Pons (tissue), 1 donor: ENCODE data around the gene PIH1D1.
A peak's percentile ranks its signal among the peaks of the same experiment; 100 is the strongest.

Experiments
- DNase-seq: peaks from one replicate; pipeline ENCODE4 v3.0.0-alpha.2; 2016; ENCODE audit warnings: low spot score

PIH1D1 gene

DNA sequence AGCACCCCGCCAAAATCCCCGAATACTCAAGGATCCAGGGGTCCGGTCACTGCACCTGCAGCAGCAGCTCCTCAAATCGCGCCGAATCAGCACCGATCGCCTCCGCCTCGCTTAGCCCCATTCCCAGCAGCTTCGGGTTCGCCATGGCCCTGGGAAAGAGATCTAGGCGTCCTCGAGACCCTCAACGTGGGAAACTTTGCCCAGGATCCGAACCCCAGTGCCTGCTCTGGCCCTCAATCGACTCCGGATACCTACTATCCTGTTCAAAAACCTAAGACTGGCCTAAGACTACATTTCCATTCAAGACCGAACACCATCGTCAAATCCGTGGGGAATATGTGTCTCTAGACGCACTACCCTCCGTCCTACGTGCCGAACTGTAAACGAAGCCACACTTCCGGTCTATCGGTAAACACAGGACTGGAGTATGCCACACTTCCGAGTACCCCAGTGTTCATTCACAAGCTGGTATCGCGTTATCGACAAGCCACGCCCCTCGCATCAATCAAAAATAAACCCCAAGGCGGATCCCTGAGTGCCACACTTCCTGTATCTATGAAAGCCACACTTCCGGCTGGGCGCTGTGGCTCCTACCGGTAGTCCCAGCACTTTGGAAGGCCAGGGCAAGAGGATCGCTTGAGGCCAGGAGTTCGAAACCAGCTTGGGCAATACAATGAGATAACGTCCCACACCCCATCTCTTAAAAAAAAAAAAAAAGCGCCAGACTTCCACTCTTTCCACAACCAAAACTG, at the start of gene PIH1D1:
PIH1D1 (minus strand) TSS at position 385 of the 752 bp plus-strand sequence; CDS start at position 145, 240 bp downstream.
- peak; percentile 99 for DNase-seq

GRCh38 chr19:49499030-49499670, 47.5 kb upstream of the PIH1D1 start:
- no peak for DNase-seq

GRCh38 chr19:49498475-49498874, 46.9 kb upstream of the PIH1D1 start:
- DNase-seq, result no peak

DNA sequence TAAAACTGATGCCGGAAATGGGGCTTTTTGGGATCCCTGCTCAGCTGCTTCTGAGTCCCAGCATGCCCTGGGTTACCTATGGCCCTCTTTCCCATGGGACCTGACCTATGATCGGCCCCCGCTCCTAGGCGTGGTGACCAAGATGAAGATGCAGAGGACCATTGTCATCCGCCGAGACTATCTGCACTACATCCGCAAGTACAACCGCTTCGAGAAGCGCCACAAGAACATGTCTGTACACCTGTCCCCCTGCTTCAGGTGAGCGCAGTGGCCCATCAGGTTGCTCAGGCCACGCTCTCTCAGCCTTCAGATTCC, 46.1 kb upstream of the PIH1D1 start:
- no peak for DNase-seq

- DNase-seq, result no peak
These were observed 45.6 kb upstream of the PIH1D1 start for GRCh38 chr19:49497047-49497788.

GRCh38 chr19:49496574-49497008, 45.0 kb upstream of the PIH1D1 start:
- DNase-seq, result no peak

DNA sequence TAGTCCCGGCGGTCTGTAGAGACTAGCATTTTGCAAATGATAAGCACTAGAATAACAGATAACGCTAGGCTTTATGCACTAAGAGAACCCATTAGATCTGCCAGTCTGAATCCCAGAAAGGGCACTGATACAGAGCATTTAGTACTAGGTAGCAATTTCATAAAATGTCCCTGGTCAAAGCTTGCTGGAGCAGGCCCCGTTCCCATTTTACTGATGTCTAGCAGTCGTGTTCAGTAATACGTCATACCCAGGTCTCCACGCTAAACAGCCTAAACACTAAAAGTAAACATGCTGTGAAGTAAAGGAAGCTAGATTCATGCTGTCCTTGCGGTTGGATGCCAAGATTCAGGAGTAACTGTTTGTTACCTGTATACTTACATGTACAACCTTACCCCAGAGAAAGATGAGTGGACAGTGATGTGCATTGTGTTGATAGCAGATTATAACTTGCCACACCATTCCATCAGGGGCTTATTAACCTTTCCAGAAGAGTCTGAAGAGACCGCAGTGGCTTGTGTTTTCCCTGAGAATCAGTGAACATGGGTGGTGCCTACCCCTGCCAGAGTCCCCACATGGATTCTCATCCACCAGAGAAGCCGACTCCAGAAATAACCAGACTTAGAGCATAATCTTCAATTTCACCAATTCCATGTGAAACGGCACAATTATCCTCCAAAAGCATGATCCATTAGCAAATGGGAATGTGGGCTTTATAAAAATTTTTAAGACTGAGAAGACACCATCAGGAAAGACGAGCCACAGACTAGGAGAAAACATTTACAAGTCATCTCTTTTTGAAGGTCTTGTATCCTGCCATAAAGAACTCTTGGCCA, 41.2 kb upstream of the PIH1D1 start:
- no peak for DNase-seq

GRCh38 chr19:49491804-49492572, 40.4 kb upstream of the PIH1D1 start:
- DNase-seq, result no peak

GRCh38 chr19:49491030-49491803, 39.6 kb upstream of the PIH1D1 start:
- DNase-seq, result no peak

DNA sequence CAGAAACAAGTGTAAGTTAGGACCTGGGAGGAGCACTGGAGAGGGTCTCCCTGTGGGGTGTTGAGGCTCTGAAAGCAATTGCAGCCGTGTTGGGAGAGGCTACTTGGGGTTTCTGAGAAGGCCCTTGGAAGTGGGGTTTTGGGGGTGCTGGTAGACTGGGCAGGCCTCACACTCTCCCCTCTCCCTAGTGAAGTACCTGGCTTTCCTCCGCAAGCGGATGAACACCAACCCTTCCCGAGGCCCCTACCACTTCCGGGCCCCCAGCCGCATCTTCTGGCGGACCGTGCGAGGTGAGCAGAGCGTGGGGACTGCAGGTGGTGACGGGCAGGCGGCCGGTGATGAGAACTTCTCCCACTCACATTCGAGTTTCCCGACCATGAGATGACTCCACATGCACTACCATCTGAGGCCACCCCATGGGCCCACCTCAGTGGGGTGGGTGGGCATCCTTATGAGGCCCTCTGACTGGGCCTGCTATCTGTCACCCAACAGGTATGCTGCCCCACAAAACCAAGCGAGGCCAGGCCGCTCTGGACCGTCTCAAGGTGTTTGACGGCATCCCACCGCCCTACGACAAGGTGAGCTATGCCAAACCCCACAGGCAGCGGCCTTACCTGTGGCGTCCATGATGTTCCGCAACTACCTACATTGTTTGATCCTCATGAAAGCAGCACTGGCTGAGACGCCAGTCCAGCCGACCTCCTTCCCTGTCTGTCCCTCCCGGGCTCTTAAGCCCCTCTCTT, 38.8 kb upstream of the PIH1D1 start:
- no peak for DNase-seq

DNA sequence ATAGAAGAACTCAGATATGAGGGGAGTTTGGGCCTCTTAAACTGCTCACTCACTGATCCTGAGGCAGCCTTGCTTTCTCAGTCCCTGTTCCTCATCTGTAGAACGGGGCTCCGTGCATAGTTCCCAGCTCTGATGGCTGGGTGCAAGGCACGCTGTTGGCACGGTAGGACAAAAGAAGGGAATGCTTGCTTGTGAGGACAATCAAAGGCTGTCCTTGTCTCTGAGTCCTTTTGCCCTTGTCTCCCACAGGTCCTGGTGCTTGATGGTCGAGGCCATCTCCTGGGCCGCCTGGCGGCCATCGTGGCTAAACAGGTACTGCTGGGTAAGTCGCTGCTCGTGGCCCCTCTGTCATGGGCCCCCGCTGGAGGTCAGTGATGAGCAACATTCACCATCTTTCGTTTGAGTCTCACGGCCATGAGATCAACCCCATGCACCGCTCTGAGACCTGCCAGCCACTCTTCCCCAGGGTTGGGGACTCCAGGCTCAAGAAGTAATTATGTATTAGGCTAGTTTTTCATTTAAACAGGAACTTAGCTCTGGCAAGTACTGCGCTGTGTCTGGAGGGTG, 38.1 kb upstream of the PIH1D1 start:
- no peak for DNase-seq

DNA sequence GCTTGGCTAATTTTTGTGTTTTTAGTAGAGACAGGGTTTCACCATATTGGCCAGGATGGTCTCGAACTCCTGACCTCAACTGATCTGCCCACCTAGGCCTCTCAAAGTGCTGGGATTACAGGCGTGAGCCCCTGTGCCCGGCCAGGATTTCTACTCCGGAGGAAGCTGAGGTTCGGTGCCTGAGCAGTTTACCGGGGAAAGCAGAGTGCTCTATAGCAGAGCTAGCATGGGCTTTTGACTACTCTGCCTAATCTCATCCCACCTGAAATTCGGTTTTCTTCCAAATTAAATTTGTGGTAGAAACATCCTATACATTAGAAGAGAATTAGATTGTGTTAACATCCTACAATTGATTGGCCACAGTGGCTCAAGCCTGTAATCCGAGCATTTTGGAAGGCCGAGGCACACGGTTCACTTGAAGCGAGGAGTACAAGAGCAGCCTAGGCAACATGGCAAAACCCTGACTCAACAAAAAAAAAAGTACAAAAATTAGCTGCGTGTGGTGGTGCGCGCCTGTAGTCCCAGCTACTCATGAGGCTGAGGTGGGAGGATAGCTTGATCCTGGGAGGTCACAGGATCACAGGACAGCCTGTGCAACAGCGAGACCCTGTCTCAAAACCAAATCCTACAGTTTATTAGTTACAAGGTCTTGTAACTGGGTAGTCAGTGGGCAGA, 37.4 kb upstream of the PIH1D1 start:
- DNase-seq, result no peak

- DNase-seq, result no peak
These were observed 36.6 kb upstream of the PIH1D1 start for GRCh38 chr19:49488046-49488862.

GRCh38 chr19:49487277-49488045, 35.8 kb upstream of the PIH1D1 start, which contains the start of gene RPL13A:
Gene RPL13A (plus strand): TSS chr19:49487608. CDS start chr19:49487630, 22 bp downstream.
- peak; percentile 99 for DNase-seq

- no peak for DNase-seq
These were observed 35.2 kb upstream of the PIH1D1 start for GRCh38 chr19:49486710-49487276.

DNA sequence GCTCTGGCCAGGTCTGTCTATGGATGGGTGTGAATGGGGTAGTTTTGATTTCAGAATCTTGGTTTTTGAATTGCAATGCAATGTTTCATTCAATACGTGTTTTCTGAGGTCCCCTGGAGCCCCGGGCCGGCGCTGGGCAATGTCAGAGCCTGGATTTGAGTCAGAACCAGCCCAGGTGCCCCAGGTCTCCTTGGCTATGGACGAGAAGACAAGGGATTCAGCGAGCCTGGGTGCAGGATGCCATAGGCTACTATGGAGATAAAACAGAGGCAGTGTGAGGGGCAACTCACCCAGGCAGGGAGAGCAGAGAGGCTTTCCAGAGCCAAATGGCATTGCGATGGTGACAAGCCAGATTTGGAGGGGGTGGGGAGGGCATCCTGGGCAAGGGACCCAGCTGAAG, 34.6 kb upstream of the PIH1D1 start:
- no peak for DNase-seq
